ENCODE data around the gene WNT8A. TPM values are rescaled to one million over a fixed set of nuclear protein-coding genes. Genes with fewer than 3 reads are reported as not detected.
"Not testable (repeated sequence)": the region's sequence is repeated elsewhere in the genome, so short reads cannot be mapped to it uniquely, and the experiment has no call there.

The WNT8A gene
- total and polyA plus RNA-seq, 4 donors, result 0.22 to 0.30 TPM; not detected in 2

GRCh38 chr5:138053554-138053953 lies 30.3 kb upstream of the WNT8A start:
- no CpG with 5 or more reads among the region's 3 CpGs for WGBS (ENCODE audit: insufficient coverage)
- Histone ChIP-seq H3K4me1 (ENCODE audit: control insufficient read depth, insufficient read depth, low read length) (peaks cover 4% of the 10 kb centered on the region), H3K4me3 (ENCODE audit: low read depth, low read length) (no peak overlapping the region), H3K27me3 (ENCODE audit: control insufficient read depth, insufficient read depth, low read length) (no peaks in the 10 kb centered on the region), H3K36me3 (ENCODE audit: control insufficient read depth, insufficient read depth, low read length) (no peaks in the 10 kb centered on the region), H3K9me3 (ENCODE audit: control insufficient read depth, insufficient read depth, low read length) (no peaks in the 10 kb centered on the region), H3K27ac (ENCODE audit: low read depth, low read length) (no peak overlapping the region)
- DNase-seq (ENCODE audit: low read depth in 4 of 6, low spot score in 6 of 6), result no peak

- H3K27me3 ChIP-seq (ENCODE audit: control insufficient read depth, insufficient read depth, low read length), result no peaks in the 10 kb centered on the region
- H3K9me3 ChIP-seq (ENCODE audit: control insufficient read depth, insufficient read depth, low read length), result no peaks in the 10 kb centered on the region
- H3K4me1 ChIP-seq (ENCODE audit: control insufficient read depth, insufficient read depth, low read length), result peaks cover 4% of the 10 kb centered on the region
- no peak for DNase-seq (ENCODE audit: low read depth in 4 of 6, low spot score in 6 of 6)
- H3K27ac ChIP-seq (ENCODE audit: low read depth, low read length), result no peak overlapping the region
- no peak overlapping the region for H3K4me3 ChIP-seq (ENCODE audit: low read depth, low read length)
- WGBS (ENCODE audit: insufficient coverage), result 0% methylated on average over 1 of the region's 3 CpGs
- no peaks in the 10 kb centered on the region for H3K36me3 ChIP-seq (ENCODE audit: control insufficient read depth, insufficient read depth, low read length)
These were observed 29.6 kb upstream of the WNT8A start for GRCh38 chr5:138054206-138054605.

- Histone ChIP-seq H3K27me3 (ENCODE audit: control insufficient read depth, insufficient read depth, low read length) (no peaks in the 10 kb centered on the region), H3K36me3 (ENCODE audit: control insufficient read depth, insufficient read depth, low read length) (no peaks in the 10 kb centered on the region), H3K9me3 (ENCODE audit: control insufficient read depth, insufficient read depth, low read length) (no peaks in the 10 kb centered on the region), H3K4me1 (ENCODE audit: control insufficient read depth, insufficient read depth, low read length) (peaks cover 4% of the 10 kb centered on the region), H3K27ac (ENCODE audit: low read depth, low read length) (peak overlapping the region; percentile 26), H3K4me3 (ENCODE audit: low read depth, low read length) (peak overlapping the region; percentile 31)
- 0% methylated on average over 7 of the region's 13 CpGs for WGBS (ENCODE audit: insufficient coverage)
- peak in 5 of 6 donors; percentile 57 to 96 (median 81) for DNase-seq (ENCODE audit: low read depth in 4 of 6, low spot score in 6 of 6)
These were observed 28.8 kb upstream of the WNT8A start for GRCh38 chr5:138054847-138055558.

GRCh38 chr5:138064526-138064925 lies 19.3 kb upstream of the WNT8A start:
- no peak for DNase-seq (ENCODE audit: low read depth in 4 of 6, low spot score in 6 of 6)
- H3K27ac ChIP-seq (ENCODE audit: low read depth, low read length), result no peak overlapping the region

GRCh38 chr5:138065102-138065501 lies 18.7 kb upstream of the WNT8A start:
- H3K36me3 ChIP-seq (ENCODE audit: control insufficient read depth, insufficient read depth, low read length), result no peaks in the 10 kb centered on the region
- no peak for DNase-seq (ENCODE audit: low read depth in 4 of 6, low spot score in 6 of 6)
- H3K4me3 ChIP-seq (ENCODE audit: low read depth, low read length), result no peak overlapping the region
- H3K9me3 ChIP-seq (ENCODE audit: control insufficient read depth, insufficient read depth, low read length), result no peaks in the 10 kb centered on the region
- no peaks in the 10 kb centered on the region for H3K27me3 ChIP-seq (ENCODE audit: control insufficient read depth, insufficient read depth, low read length)
- WGBS (ENCODE audit: insufficient coverage), result 68% methylated on average over 2 of the region's 5 CpGs
- H3K27ac ChIP-seq (ENCODE audit: low read depth, low read length), result no peak overlapping the region
- H3K4me1 ChIP-seq (ENCODE audit: control insufficient read depth, insufficient read depth, low read length), result no peaks in the 10 kb centered on the region

More at GRCh38 chr5:138064526-138064925, 19.3 kb upstream of the WNT8A start:
- Histone ChIP-seq H3K4me1 (ENCODE audit: control insufficient read depth, insufficient read depth, low read length) (no peaks in the 10 kb centered on the region), H3K4me3 (ENCODE audit: low read depth, low read length) (no peak overlapping the region), H3K27me3 (ENCODE audit: control insufficient read depth, insufficient read depth, low read length) (no peaks in the 10 kb centered on the region), H3K36me3 (ENCODE audit: control insufficient read depth, insufficient read depth, low read length) (no peaks in the 10 kb centered on the region), H3K9me3 (ENCODE audit: control insufficient read depth, insufficient read depth, low read length) (no peaks in the 10 kb centered on the region)

- no peak overlapping the region for H3K4me3 ChIP-seq (ENCODE audit: low read depth, low read length)
- no peaks in the 10 kb centered on the region for H3K36me3 ChIP-seq (ENCODE audit: control insufficient read depth, insufficient read depth, low read length)
- no peaks in the 10 kb centered on the region for H3K9me3 ChIP-seq (ENCODE audit: control insufficient read depth, insufficient read depth, low read length)
- peak in 1 of 6 donors; percentile 41 for DNase-seq (ENCODE audit: low read depth in 4 of 6, low spot score in 6 of 6)
- no peaks in the 10 kb centered on the region for H3K4me1 ChIP-seq (ENCODE audit: control insufficient read depth, insufficient read depth, low read length)
- H3K27ac ChIP-seq (ENCODE audit: low read depth, low read length), result no peak overlapping the region
- H3K27me3 ChIP-seq (ENCODE audit: control insufficient read depth, insufficient read depth, low read length), result no peaks in the 10 kb centered on the region
- WGBS (ENCODE audit: insufficient coverage), result 93% methylated on average over 6 of the region's 8 CpGs
These were observed 15.9 kb upstream of the WNT8A start for GRCh38 chr5:138067945-138068344.

- 43% methylated on average over 4 of the region's 6 CpGs for WGBS (ENCODE audit: insufficient coverage)
- H3K36me3 ChIP-seq (ENCODE audit: control insufficient read depth, insufficient read depth, low read length), result no peaks in the 10 kb centered on the region
- no peaks in the 10 kb centered on the region for H3K4me1 ChIP-seq (ENCODE audit: control insufficient read depth, insufficient read depth, low read length)
- no peak overlapping the region for H3K4me3 ChIP-seq (ENCODE audit: low read depth, low read length)
- H3K27ac ChIP-seq (ENCODE audit: low read depth, low read length), result no peak overlapping the region
- peak in 3 of 6 donors; percentile 7 to 60 (median 29) for DNase-seq (ENCODE audit: low read depth in 4 of 6, low spot score in 6 of 6)
- no peaks in the 10 kb centered on the region for H3K9me3 ChIP-seq (ENCODE audit: control insufficient read depth, insufficient read depth, low read length)
- no peaks in the 10 kb centered on the region for H3K27me3 ChIP-seq (ENCODE audit: control insufficient read depth, insufficient read depth, low read length)
These were observed 14.9 kb upstream of the WNT8A start for GRCh38 chr5:138068742-138069600.

- WGBS (ENCODE audit: insufficient coverage), result no CpG with 5 or more reads among the region's 32 CpGs
- not testable (repeated sequence) for DNase-seq (ENCODE audit: low read depth in 4 of 6, low spot score in 6 of 6); H3K4me1 ChIP-seq (ENCODE audit: control insufficient read depth, insufficient read depth, low read length); H3K4me3 ChIP-seq (ENCODE audit: low read depth, low read length); H3K27ac ChIP-seq (ENCODE audit: low read depth, low read length); H3K36me3 ChIP-seq (ENCODE audit: control insufficient read depth, insufficient read depth, low read length); H3K9me3 ChIP-seq (ENCODE audit: control insufficient read depth, insufficient read depth, low read length); H3K27me3 ChIP-seq (ENCODE audit: control insufficient read depth, insufficient read depth, low read length)
These were observed 13.8 kb upstream of the WNT8A start for GRCh38 chr5:138070026-138070425.

- Histone ChIP-seq H3K27me3 (ENCODE audit: control insufficient read depth, insufficient read depth, low read length) (no peaks in the 10 kb centered on the region), H3K4me3 (ENCODE audit: low read depth, low read length) (no peak overlapping the region), H3K4me1 (ENCODE audit: control insufficient read depth, insufficient read depth, low read length) (no peaks in the 10 kb centered on the region), H3K27ac (ENCODE audit: low read depth, low read length) (no peak overlapping the region), H3K9me3 (ENCODE audit: control insufficient read depth, insufficient read depth, low read length) (no peaks in the 10 kb centered on the region), H3K36me3 (ENCODE audit: control insufficient read depth, insufficient read depth, low read length) (no peaks in the 10 kb centered on the region)
- WGBS (ENCODE audit: insufficient coverage), result 0% methylated on average over 1 of the region's 5 CpGs
- peak in 5 of 6 donors; percentile 45 to 91 (median 59) for DNase-seq (ENCODE audit: low read depth in 4 of 6, low spot score in 6 of 6)
These were observed 6.7 kb upstream of the WNT8A start for GRCh38 chr5:138077064-138077696.

Data from spinal cord (tissue), 10 donors.